ENCODE measurements around the gene C19orf38.

DNA sequence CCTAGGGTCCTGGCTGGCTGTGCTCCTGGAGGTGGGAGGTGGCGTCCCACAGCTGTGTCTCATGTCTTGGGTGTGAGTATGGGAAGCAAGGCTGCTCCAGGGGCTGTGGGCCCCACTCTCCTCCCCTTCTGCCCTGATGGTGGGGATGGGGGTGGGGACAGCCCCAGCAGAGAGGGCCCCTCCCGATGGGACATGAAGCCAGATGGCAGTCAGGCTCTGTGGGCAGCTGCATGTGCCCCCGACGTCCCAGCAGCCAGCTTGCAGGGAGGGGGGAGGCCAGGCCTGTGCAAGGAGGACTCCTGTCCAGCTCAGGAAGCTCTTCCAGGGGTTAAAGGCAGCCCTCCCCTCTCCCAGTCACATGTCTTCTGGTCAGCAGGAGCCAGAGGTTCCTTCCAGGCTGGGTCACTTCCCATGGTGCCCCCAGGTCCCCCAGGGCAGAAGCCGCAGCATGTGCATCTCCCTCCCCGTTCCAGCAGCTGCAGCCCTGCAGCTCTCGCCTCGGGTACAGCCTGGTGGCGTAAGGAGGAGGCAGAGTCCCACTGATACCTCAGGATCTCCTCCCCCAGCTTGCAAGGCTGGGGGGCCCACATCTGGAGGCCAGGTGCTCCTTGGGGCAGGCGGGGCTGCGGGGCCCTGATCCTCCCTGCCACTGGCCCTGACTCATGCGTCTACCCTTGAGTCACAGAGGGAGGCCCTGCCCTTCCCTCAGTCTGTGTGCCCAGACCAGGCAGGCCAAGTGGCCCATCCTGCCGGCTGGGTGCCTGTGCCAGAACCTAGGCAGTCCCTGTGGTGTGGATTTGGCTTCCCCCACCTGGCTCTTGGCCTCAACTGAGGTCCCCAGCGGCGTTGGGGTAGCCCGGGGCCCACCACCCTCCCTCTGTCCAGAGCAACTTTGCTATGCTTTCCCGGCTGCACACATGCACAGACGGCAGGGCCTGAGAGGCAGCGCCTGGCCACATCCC lies 67.2 kb downstream of the C19orf38 start:
- TF ChIP-seq POLR2AphosphoS5 (IDR thresholded peaks at IDR 0.05; ENCODE audit: low read depth) (no peak), CTCF (conservative IDR thresholded peaks at IDR 0.05; ENCODE audit: low read depth in 2 of 2) (no peak), REST (IDR thresholded peaks at IDR 0.05; ENCODE audit: unreplicated experiment) (no peak), EZH2 (IDR thresholded peaks at IDR 0.05; ENCODE audit: low read depth, unreplicated experiment) (no peak), CREB1 (CRISPR knock-in tag; IDR thresholded peaks at IDR 0.05; ENCODE audit: low read depth) (no peak), EZH2phosphoT487 (IDR thresholded peaks at IDR 0.05; ENCODE audit: unreplicated experiment) (no peak), JUNB (IDR thresholded peaks at IDR 0.05; ENCODE audit: unreplicated experiment) (no peak), ETS1 (IDR thresholded peaks at IDR 0.05) (no peak), ZNF114 (CRISPR knock-in tag; IDR thresholded peaks at IDR 0.05) (no peak), STAT1 (IDR thresholded peaks at IDR 0.05; ENCODE audit: unreplicated experiment) (no peak), ZNF462 (CRISPR knock-in tag; IDR thresholded peaks at IDR 0.05) (no peak)
